Adrenal gland (tissue), 5 donors: ENCODE results near the gene NEXMIF.

Source experiments
- CTCF ChIP-seq, 6 experiments: fragments of 450-650 bp in 4 of 6; fragments of 200-600 bp in 2 of 6; sonication (generic) in 1 of 6; IDR thresholded peaks; 1 replicate in 5 of 6; 2 replicates in 1 of 6; pipeline versions ENCODE4 v1.5.1 to v1.8.0; 2016 to 2021; ENCODE audit warnings: antibody characterized with exemption in 6 of 6, mild to moderate bottlenecking in 2 of 6, moderate library complexity in 1 of 6
- POLR2A ChIP-seq, 2 donors: fragments of 450-650 bp; IDR thresholded peaks; one replicate each; pipeline ENCODE4 v1.6.1; 2017; ENCODE audit warnings: antibody characterized with exemption in 2 of 2, mild to moderate bottlenecking in 2 of 2, moderate library complexity in 1 of 2
- donor health status: DM: no; HTN: no; CAD: no.

GRCh38 chrX:74890676-74891430, 34.4 kb downstream of the NEXMIF start:
- TF ChIP-seq CTCF (IDR thresholded peaks at IDR 0.05) = no peak
- TF ChIP-seq POLR2A (IDR thresholded peaks at IDR 0.05) = no peak
